ENCODE measurements around the gene ZBTB7B.

ZBTB7B gene

GRCh38 chr1:155015527-155016230 is 13.1 kb downstream of the ZBTB7B start:
- Histone ChIP-seq H3K79me2 (ENCODE audit: low read length) (no peaks in the 10 kb centered on the region), H3K4me1 (ENCODE audit: low read length) (peaks cover 30% of the 10 kb centered on the region), H2AFZ (ENCODE audit: low read depth, low read length) (no peak overlapping the region), H4K20me1 (ENCODE audit: insufficient read depth, low read length) (peaks cover 33% of the 10 kb centered on the region), H3K27ac (ENCODE audit: low read length) (peak overlapping the region; percentile 75), H3K4me2 (ENCODE audit: low read length) (no peak overlapping the region), H3K4me3 (ENCODE audit: low read length) (no peak overlapping the region), H3K36me3 (replicated peaks; ENCODE audit: low read depth, low read length) (peaks cover 29% of the 10 kb centered on the region), H3K27me3 (ENCODE audit: low read depth, low read length) (no peaks in the 10 kb centered on the region), H3K9ac (ENCODE audit: low read length) (no peak overlapping the region), H3K9me3 (ENCODE audit: insufficient read depth, low read length) (no peaks in the 10 kb centered on the region)
- TF ChIP-seq CTCF (IDR thresholded peaks at IDR 0.05; ENCODE audit: low read depth, low read length) (no peak), EZH2phosphoT487 (IDR thresholded peaks at IDR 0.05; ENCODE audit: low read depth) (no peak)

GRCh38 chr1:155016231-155016831 is 13.7 kb downstream of the ZBTB7B start:
- Histone ChIP-seq H2AFZ (ENCODE audit: low read depth, low read length) (no peak overlapping the region), H3K79me2 (ENCODE audit: low read length) (no peaks in the 10 kb centered on the region), H3K27ac (ENCODE audit: low read length) (peak overlapping the region; percentile 75), H3K9ac (ENCODE audit: low read length) (peak overlapping the region; percentile 77; the same call in 1 of the 2 replicates), H3K27me3 (ENCODE audit: low read depth, low read length) (no peaks in the 10 kb centered on the region), H3K4me1 (ENCODE audit: low read length) (peaks cover 30% of the 10 kb centered on the region), H4K20me1 (ENCODE audit: insufficient read depth, low read length) (peaks cover 26% of the 10 kb centered on the region), H3K9me3 (ENCODE audit: insufficient read depth, low read length) (no peaks in the 10 kb centered on the region), H3K4me2 (ENCODE audit: low read length) (peak overlapping the region; percentile 79), H3K4me3 (ENCODE audit: low read length) (peak overlapping the region; percentile 74; the same call in 1 of the 2 replicates), H3K36me3 (replicated peaks; ENCODE audit: low read depth, low read length) (peaks cover 29% of the 10 kb centered on the region)
- no peak for TF ChIP-seq CTCF (IDR thresholded peaks at IDR 0.05; ENCODE audit: low read depth, low read length)
- no peak for TF ChIP-seq EZH2phosphoT487 (IDR thresholded peaks at IDR 0.05; ENCODE audit: low read depth)

DNA sequence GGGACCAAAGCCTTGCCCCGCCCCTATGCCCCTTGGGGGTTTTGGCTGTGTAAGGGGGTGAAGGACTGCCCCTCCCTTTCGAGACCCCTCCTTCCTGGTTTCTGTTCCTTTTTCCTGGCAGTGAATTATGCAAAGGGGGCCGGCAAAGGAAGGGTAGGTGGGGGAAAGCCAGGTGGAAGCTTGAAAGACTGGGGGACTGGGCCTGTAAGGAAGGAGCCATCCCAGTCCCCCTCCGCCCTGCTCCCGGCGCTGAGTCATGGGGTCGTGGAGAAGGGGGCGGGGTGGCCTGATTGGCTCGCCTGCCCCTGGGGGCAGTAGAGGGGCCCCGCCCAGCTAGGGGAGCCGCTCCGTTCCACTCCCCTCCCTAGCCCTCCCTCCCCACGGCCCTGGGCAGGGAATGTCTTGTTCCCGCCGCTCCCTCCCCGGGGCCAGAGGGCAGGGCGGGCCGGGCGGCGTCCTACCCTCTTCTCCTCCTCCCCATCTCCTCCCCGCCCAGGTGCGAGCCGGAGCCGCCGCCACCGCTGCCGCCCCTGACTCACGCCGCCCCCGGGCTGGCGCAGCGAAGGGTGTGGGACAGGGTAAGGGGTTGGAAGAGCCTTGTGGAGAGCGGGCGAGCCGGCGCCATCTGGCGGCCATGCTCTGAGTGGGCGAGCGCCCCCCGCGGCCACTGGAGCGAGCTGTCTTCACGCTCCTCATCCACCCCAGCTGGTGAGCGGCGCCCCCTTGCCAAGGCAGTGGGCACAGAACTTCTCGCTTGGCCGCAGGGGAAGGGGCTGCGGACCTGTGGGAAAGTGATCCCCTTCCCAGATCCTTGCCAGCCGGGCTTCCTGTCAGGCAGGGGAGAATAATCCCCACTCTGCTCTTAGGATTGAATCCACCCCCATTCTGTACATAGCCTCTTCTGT is 14.7 kb downstream of the ZBTB7B start:
- Histone ChIP-seq H3K27me3 (ENCODE audit: low read depth, low read length) (no peaks in the 10 kb centered on the region), H3K79me2 (ENCODE audit: low read length) (no peaks in the 10 kb centered on the region), H3K36me3 (replicated peaks; ENCODE audit: low read depth, low read length) (peaks cover 28% of the 10 kb centered on the region), H4K20me1 (ENCODE audit: insufficient read depth, low read length) (peaks cover 24% of the 10 kb centered on the region), H3K27ac (ENCODE audit: low read length) (peak overlapping the region; percentile 75), H3K4me1 (ENCODE audit: low read length) (peaks cover 30% of the 10 kb centered on the region), H3K9me3 (ENCODE audit: insufficient read depth, low read length) (no peaks in the 10 kb centered on the region), H3K4me2 (ENCODE audit: low read length) (peak overlapping the region; percentile 79), H3K4me3 (ENCODE audit: low read length) (peak overlapping the region; percentile 74), H2AFZ (ENCODE audit: low read depth, low read length) (no peak overlapping the region), H3K9ac (ENCODE audit: low read length) (peak overlapping the region; percentile 77)
- TF ChIP-seq CTCF (IDR thresholded peaks at IDR 0.05; ENCODE audit: low read depth, low read length) (peak; percentile 100), EZH2phosphoT487 (IDR thresholded peaks at IDR 0.05; ENCODE audit: low read depth) (no peak)

GRCh38 chr1:155017946-155018316 is 15.3 kb downstream of the ZBTB7B start:
- H3K27me3 ChIP-seq (ENCODE audit: low read depth, low read length): no peaks in the 10 kb centered on the region
- peaks cover 26% of the 10 kb centered on the region for H3K36me3 ChIP-seq (replicated peaks; ENCODE audit: low read depth, low read length)
- no peaks in the 10 kb centered on the region for H3K9me3 ChIP-seq (ENCODE audit: insufficient read depth, low read length)
- peak overlapping the region; percentile 77 for H3K9ac ChIP-seq (ENCODE audit: low read length)
- H3K4me2 ChIP-seq (ENCODE audit: low read length): peak overlapping the region; percentile 79
- TF ChIP-seq CTCF (IDR thresholded peaks at IDR 0.05; ENCODE audit: low read depth, low read length) (no peak), EZH2phosphoT487 (IDR thresholded peaks at IDR 0.05; ENCODE audit: low read depth) (no peak)
- H3K79me2 ChIP-seq (ENCODE audit: low read length): no peaks in the 10 kb centered on the region
- H4K20me1 ChIP-seq (ENCODE audit: insufficient read depth, low read length): peaks cover 17% of the 10 kb centered on the region
- H2AFZ ChIP-seq (ENCODE audit: low read depth, low read length): no peak overlapping the region
- peak overlapping the region; percentile 74 for H3K4me3 ChIP-seq (ENCODE audit: low read length)
- H3K27ac ChIP-seq (ENCODE audit: low read length): peak overlapping the region; percentile 75
- peaks cover 30% of the 10 kb centered on the region for H3K4me1 ChIP-seq (ENCODE audit: low read length)
